ENCODE results near the gene SPEM2. TPM values are rescaled to one million over a fixed set of nuclear protein-coding genes. Genes with fewer than 3 reads are reported as not detected.

SPEM2 gene
- under 0.01 TPM for total RNA-seq

DNA sequence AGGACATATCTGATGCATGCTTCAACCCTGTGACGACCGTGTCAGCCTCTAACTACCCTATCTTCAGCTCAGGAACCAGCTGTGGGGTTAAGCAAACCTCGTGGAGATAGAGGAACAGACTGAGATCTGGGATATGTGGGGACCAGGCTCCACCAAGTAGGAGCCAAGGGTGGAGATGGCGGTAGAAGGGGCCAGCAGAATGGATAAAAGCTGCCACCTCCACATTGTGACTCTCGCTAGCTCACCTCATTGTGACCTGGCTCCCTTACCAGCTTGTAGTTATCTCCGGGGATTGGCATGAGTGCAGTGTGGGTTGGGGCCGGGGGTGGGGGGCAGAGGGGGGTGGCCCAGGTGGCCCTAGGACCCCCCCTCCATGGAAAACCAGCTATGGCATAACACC, at the start of gene SPEM2:
SPEM2 (plus strand) TSS at position 301 of the 400 bp plus-strand sequence; CDS start at position 374, 73 bp downstream.
- no peak for DNase-seq (ENCODE audit: low read depth in 2 of 3, low spot score in 2 of 3)

GRCh38 chr17:7379134-7379533, 46.3 kb upstream of the SPEM2 start:
- no peak for DNase-seq (ENCODE audit: low read depth in 2 of 3, low spot score in 2 of 3)

- DNase-seq (ENCODE audit: low read depth in 2 of 3, low spot score in 2 of 3) = no peak
Observed at GRCh38 chr17:7380321-7380720, 45.1 kb upstream of the SPEM2 start.

DNA sequence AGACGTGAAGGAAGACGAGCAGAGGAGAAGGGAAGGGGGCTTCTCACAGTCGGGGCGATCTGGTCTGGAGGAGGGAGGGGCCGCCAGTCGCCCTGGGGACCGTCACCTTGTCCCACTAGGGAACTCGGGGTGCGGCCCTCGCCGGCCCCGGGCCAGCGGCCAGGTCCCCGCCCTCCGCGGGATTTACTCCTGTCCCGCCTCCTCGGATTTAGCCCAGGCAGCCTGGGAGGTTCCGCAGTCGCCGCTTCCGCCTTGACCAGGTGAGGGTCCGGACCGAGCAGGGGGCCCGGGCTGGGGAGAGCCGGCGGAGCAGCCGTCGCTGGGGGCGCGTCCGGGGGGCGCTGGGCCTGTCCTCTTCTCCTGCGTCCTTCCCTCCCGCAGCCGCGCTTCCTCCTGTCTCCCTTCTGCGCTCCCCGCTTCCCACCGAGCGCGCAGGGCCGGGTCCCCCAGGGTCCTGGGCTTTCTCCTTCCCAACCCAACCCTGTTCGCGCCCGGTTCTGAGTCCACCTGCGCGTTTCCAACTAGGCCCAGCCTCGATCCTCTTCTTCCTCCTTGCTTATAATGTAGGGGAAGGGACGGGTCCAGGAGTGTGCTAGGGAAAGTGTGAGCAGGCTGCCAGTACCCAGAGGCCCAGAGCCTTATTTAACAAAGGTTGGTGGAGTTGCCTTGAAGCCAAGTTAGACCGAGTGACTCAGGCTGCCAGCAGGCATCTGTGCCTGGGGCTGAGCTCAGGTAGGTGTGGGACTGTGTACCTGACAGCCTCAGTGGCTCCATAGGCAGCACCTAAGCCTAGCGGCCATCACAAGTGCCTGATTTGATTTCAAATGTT, 44.3 kb upstream of the SPEM2 start, which contains the start of gene TNK1:
TNK1 (plus strand) TSS at position 235 of the 829 bp plus-strand sequence. CDS start 1,838 bp downstream, outside the sequence.
- DNase-seq (ENCODE audit: low read depth in 2 of 3, low spot score in 2 of 3) = no peak

DNA sequence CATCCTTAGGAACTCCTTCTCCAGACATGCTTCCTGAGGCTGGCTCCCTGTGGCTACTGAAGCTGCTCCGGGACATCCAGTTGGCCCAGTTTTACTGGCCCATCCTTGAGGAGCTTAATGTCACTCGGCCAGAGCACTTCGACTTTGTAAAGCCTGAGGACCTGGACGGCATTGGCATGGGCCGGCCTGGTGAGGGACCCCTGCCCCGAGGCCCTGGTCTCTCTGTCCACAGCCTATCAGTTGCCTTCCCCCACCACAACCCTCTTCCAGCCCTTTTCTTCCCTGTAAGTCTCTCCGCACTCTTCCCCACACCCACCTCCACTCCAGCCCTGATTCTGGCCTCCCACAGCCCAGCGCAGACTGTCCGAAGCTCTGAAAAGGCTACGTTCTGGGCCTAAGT, 42.5 kb upstream of the SPEM2 start:
- DNase-seq (ENCODE audit: low read depth in 2 of 3, low spot score in 2 of 3) = no peak

GRCh38 chr17:7383371-7383741, 42.1 kb upstream of the SPEM2 start:
- no peak for DNase-seq (ENCODE audit: low read depth in 2 of 3, low spot score in 2 of 3)

- DNase-seq (ENCODE audit: low read depth in 2 of 3, low spot score in 2 of 3) = peak; percentile 55 to 77 (median 67)
Observed at GRCh38 chr17:7383742-7384488, 41.5 kb upstream of the SPEM2 start.

DNA sequence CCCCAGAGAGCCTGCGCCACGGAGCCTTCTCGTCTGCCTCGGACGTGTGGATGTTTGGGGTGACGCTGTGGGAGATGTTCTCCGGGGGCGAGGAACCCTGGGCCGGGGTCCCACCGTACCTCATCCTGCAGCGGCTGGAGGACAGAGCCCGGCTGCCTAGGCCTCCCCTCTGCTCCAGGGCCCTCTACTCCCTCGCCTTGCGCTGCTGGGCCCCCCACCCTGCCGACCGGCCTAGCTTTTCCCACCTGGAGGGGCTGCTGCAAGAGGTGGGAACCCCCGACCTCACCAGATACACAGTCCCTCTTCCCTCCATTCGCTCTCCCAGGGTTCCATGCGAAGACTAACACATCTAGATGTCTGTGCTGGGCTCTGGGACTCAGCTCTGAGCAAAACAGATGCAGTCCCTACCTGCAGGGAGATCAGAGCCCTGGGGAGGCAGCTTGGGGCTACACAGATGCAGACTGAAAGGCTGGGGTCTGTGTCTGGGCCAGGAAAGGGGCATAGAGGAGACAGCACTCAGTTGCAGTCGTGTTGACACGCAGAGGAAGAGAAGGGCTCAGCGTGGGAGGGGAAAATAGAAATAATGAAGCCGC, 40.8 kb upstream of the SPEM2 start:
- DNase-seq (ENCODE audit: low read depth in 2 of 3, low spot score in 2 of 3) = no peak

DNA sequence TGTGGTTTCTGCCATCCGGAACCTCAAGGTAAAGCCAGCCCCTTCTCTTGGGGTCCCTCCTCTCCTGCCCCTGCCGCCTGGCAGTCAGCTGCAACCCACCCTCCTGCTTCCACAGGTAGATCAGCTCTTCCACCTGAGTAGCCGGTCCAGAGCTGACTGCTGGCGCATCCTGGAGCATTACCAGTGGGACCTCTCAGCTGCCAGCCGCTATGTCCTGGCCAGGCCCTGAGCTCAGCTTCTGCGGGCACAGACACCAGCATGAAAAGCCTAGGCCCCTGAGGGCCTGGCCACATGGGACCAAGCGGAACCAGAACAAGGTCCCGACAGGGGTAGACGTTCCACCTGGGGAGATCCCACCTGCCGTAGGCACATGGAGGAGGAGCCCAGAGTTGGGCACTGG, 36.6 kb upstream of the SPEM2 start:
- no peak for DNase-seq (ENCODE audit: low read depth in 2 of 3, low spot score in 2 of 3)

DNA sequence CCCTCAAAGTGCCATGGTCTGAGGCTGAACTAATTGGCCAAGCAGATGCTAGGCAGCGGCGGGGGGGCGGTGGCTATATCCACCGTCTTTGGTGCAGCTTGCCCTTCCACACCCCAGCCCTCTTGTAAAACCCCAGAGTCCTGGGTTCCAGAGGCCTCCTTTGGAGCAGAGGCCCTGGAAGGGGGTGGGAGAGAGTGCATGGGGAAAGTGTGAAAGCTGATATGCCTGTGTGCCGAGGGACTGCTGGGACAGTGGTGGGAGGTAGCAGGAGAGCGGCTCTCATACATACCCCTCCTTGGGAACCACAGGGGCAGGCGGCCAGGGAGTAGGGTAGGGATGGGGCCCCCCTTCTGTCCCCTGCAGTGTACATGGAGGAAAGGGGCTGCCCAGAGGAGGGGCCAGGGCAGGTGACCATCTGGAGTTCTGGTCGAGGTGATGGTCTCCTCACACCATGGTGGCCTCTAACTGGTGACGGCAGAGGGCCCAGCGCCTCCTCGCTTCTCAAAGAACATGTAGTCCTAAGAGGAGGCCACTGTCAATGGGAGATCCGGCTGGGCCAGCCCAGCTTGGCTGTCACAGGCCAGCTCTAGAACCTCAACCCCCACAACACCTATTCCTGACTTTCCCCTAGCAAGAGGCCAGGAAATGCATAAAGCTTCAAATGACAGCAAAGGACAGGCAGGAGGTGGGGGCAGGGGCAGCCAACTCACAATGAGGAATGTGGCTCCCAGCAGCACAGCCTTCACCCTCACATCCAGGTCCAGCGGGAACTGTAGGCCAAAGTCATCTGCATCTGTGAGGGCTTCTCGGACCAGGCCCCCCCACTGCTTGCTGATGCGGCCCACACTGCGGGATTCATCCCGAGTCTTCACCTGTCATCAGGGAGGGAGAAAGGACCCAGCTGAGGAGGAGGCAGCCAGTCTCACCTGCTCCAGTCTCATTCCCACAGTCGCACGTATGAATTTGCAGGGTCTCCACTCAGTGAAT, 35.2 kb upstream of the SPEM2 start:
- no peak for DNase-seq (ENCODE audit: low read depth in 2 of 3, low spot score in 2 of 3)

DNA sequence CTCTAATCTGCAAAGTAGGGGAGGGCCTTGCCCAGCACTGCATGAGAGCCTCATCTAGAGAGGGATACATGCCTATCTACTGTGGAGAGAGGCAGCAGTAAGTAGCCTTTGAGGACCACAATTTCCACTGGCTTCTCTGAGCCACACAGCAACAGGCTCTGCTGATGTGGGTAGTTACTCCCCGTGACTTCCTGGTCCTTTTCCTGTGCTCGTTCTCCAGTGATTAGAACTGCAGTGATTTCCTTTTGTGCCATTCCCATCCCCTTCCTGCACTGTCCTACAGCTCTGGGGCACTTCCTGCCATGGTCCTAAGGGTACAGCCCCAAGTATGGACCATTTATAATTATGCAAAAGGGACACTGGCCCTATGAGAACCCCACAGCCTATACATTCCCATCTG, 34.1 kb upstream of the SPEM2 start:
- DNase-seq (ENCODE audit: low read depth in 2 of 3, low spot score in 2 of 3) = no peak

GRCh38 chr17:7392696-7393612, 32.5 kb upstream of the SPEM2 start:
- no peak for DNase-seq (ENCODE audit: low read depth in 2 of 3, low spot score in 2 of 3)

GRCh38 chr17:7393613-7394451, 31.6 kb upstream of the SPEM2 start:
- peak in 2 of 3 donors; percentile 58 to 64 for DNase-seq (ENCODE audit: low read depth in 2 of 3, low spot score in 2 of 3)

DNA sequence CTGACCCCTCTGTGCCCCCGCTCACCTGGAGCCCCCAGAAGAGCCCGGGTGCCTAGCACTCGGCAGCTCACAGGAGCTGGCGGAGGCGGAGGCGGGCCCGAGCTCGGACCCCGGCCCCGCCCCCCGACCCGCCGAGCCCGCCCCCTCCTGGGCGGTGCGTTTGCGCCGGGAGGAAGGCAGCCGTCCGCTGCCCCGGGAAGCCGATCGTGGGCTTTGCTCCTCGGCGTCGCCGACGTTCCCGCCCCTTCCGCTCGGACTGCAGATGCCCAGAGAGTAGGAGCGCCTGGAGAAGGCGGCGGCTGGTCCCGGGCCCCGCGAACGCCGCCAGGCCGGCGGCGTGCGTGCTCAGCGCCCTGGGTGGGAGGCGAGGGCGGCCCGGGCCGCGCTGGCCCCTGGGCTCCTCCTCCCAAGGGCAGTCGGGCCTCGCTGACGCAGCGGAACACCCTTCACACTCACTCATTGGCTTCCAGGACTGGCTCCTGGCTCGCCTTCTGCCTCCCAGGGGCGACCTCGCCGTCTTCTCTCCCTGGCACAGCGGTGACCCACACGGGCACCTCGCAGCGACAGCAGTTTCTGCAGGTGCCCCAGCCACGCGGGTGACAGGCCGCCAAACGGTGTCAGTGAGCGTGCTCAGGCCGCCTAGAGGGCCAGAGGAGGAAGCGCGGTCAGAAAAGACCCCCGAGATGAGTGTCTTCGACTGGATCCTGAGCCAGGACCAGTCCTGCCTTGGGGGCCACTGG, 30.8 kb upstream of the SPEM2 start, which contains the start of gene PLSCR3:
PLSCR3 (minus strand) TSS at position 74 of the 740 bp plus-strand sequence. CDS start 415 bp downstream, outside the sequence.
- DNase-seq (ENCODE audit: low read depth in 2 of 3, low spot score in 2 of 3) = peak; percentile 60 to 78 (median 76)

DNA sequence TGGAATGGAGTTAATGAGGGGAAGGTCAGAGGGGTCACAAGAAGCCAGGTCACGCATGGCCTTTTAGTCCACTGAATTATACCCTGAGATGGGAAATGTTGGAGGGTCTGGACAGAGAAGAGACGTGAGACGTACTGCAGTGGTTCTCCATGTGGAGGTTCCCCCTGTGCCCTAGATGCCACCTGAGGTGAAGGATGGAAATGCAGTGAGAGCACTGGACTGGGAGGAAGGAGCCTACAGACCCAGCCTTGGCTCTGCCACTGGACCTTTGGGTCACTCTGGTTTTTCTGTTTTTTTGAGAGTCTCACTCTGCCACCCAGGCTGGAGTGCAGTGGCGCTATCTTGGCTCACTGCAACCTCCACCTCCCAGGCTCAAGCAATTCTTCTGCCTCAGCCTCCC, 29.3 kb upstream of the SPEM2 start:
- no peak for DNase-seq (ENCODE audit: low read depth in 2 of 3, low spot score in 2 of 3)

GRCh38 chr17:7398612-7399011, 26.8 kb upstream of the SPEM2 start:
- no peak for DNase-seq (ENCODE audit: low read depth in 2 of 3, low spot score in 2 of 3)

DNA sequence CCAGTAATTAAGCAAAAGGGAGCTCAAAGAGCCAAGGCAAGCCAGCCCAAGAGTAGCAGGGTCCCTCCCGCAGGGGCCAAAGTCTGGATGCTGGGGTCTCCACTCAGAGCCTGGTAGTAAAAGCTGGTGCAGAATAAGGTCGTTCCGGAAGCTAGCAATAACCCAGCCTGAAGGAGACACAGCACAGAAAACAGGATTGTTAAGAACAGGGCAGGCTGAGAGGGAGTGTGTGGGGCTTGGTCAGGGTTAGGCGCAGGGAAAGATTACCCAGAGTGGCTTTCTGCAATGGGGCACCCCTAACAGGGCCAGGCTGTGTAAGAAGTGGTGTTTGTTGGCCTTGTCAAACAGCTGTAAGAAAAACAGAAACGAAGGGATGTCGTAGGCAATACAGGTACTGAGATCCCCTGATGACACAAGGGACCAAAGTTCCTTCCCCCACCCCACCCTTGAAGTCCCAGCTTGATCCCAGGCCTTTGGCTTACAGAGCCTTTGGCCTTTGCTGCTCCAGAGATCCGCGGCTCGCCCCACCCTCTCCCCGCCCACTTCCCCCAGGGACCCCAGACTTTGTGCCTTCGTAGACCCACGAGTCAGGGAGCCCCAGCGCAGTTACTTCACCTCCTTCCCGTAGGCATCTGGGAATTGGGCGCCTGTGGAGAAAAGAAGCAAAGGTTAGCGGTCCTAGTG, 22.2 kb upstream of the SPEM2 start:
- peak in 1 of 3 donors; percentile 35 for DNase-seq (ENCODE audit: low read depth in 2 of 3, low spot score in 2 of 3)
